Fibroblast of skin of abdomen (primary cell): ENCODE data around the gene THAP5. TPM values are rescaled to one million over a fixed set of nuclear protein-coding genes. Genes with fewer than 3 reads are reported as not detected.

Source experiments
- DNase-seq: peaks from one replicate; pipeline ENCODE4 v3.0.0-alpha.2; 2013
- polyA plus RNA-seq, 2 experiments: library from polyadenylated mRNA; unstranded; fragments of 120-200 nt; gene quantifications; one replicate each; pipeline ENCODE4 v1.2.1, GENCODE V29; 2013; ENCODE audit not compliant: insufficient read length in 2 of 2

The THAP5 gene, protein sequence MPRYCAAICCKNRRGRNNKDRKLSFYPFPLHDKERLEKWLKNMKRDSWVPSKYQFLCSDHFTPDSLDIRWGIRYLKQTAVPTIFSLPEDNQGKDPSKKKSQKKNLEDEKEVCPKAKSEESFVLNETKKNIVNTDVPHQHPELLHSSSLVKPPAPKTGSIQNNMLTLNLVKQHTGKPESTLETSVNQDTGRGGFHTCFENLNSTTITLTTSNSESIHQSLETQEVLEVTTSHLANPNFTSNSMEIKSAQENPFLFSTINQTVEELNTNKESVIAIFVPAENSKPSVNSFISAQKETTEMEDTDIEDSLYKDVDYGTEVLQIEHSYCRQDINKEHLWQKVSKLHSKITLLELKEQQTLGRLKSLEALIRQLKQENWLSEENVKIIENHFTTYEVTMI
- polyA plus RNA-seq (2013, experiment 1 of 2; ENCODE audit: insufficient read length), result 17.7 TPM
- polyA plus RNA-seq (2013, experiment 2 of 2; ENCODE audit: insufficient read length), result 17.4 TPM

DNA sequence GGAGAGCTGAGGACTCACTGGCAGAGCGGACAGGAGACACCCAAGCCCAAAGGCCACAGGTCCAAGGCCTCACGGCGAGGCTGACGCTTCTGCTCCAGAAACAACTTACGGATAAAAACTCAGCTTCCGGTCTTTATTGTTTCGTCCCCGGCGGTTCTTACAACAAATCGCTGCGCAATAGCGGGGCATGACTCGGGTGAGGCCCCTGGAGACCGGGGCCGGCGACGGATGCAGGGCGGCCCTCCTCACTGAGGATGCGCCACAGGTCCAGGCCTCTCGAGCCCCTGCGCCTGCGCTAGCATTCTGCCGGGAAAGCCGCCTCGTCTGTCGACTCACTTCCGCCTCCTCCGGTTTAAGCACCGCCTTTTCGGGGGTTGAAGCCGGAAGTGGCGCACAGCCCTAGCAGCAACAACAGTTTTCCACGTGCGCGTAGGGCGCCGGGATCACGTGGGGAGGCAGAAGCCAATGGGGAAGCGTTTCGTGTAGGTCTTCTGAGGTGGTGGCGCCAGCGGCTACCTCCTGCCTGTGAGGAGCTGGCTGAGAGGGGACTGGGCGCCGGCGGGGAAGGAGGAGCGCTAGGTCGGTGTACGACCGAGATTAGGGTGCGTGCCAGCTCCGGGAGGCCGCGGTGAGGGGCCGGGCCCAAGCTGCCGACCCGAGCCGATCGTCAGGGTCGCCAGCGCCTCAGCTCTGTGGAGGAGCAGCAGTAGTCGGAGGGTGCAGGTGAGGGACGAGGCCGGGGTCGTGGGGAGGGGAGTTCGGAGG is at the start of gene THAP5, which contains the start of gene DNAJB9:
Gene THAP5 (minus strand): TSS at position 326 of the 765 bp plus-strand sequence. CDS start 137 bp downstream, at position 189.
Gene DNAJB9 (plus strand): TSS at position 494 of the 765 bp plus-strand sequence. CDS start 1,853 bp downstream, outside the sequence.
- DNase-seq, result peak; percentile 99

DNA sequence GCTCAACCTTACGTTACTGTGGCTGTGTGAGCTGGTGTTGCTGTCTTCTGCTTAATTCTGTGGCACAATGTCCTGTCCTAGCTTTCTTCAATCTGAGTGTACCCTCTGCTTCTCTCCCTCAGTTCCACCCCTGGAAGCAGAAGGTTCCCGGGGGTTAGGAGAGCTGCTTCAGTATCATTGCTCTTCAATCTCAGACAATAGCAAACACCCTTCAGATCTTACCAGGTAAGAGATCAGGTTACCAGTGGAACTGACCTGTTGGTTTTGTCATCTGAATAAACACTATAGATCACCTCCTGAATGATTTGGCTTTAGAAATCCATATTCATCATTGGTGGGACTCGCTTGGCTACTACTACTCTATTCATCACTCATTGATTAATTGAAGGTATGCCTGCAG is 48.5 kb upstream of the THAP5 start:
- DNase-seq, result no peak

DNA sequence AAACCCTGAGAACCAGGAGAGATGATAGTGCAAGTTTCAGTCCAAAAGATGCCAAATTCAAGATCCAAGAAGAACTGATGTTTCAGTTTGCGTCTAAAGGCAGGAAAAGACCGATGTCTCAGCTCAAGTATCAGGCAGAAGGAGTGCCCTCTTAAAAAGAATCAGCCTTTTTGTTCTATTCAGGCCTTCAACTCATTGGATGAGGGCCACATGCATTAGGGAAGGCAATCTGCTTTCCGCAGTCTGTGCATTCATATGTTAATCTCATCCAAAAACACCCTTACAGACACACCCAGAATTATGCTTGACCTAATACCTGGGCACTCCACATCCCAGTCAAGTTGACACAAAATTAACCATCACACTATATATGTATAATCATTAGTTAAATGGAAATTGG is 45.4 kb upstream of the THAP5 start:
- no peak for DNase-seq

DNA sequence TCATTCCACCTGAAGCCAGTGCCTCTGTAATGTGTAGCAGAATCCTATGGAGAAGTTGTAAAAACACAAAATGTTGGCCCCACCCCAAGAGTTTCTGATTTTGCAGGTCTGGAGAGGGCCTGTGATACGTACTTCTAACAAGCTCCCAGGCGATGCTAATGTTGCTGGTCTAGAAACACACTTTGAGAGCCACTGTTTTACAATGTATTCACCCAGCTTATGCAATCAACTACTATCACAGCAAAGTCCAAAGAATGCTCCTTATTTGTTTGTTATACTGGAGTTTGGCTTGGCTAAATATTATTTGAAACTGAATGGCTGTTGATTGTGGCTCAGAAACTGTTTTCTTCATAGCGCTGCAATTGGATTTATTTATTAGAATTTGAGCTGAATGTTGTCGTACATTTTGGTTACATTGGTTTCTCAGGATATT is 44.5 kb upstream of the THAP5 start:
- no peak for DNase-seq

DNA sequence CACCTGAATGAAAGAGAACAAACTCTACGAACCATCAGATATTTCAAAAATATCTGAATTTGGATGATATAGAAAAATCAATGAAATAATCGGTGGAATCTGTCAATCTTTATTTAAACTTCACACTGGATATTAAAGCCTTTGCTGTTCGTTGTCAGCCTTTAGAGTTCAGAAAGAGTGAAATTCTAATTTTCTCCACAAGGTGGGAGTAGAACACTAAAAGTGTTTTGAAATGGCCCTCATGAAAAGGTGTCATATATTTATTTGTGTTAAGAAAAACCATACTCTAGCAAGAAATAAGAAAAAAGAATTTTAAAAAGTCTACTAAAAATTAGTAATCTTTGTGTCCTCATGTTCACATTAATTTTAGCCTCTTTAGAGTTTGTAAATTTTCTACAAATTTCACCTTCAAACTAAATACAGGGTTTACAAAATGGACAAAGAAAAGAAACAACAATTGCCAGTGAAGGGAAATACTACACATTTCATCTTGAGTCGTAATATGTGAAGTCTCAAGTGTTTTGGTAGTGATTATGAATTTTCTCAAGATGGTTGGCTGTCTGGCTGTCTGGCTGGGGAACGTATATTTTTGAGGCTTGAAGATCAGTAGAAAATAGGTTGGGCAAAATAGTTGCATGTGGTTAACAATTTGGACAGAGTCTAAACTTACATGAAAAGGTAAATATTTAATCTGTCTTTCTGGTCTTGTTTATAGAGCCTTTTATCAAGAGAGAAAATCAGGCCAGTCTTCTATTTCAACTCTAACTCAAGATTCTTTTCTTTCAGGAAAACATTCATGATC is 43.8 kb upstream of the THAP5 start:
- DNase-seq, result peak; percentile 26

DNA sequence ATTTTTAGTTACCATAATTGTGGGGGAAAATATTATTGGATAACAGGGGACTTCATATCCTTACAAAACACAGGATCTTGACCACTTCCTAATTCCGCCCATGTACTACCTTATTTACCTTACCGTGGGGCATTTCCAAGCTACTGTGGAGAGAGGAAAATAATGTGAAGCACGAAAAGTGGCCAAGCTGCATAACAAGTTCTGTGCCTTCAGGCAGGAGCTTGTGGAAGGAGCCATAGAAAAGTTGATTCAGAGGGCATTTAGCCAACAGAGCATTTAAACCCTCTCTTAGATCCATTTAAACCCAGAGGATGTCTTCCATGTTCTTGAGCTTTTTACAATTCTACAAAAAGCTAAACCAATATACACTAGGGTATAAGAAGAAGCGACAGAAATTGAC is 41.8 kb upstream of the THAP5 start:
- DNase-seq, result no peak

DNA sequence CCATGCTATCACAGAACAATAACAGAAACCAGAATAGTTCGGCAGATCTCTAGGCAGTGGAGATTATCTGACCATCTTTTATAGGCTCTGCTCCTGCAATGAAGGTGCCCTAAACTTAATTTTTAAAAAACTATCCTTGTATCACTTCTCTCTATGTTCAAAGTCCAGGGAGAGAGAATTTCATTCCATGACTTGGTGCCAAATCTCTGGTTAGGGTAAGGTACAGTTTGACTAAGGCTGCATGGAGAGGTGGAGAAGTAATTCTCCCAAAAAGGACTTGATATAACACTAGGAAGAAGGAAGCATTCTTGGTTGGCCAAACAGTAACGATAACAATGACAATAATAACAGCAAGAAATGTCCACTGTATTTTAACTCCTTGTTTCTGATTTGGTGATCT is 40.1 kb upstream of the THAP5 start:
- no peak for DNase-seq

DNA sequence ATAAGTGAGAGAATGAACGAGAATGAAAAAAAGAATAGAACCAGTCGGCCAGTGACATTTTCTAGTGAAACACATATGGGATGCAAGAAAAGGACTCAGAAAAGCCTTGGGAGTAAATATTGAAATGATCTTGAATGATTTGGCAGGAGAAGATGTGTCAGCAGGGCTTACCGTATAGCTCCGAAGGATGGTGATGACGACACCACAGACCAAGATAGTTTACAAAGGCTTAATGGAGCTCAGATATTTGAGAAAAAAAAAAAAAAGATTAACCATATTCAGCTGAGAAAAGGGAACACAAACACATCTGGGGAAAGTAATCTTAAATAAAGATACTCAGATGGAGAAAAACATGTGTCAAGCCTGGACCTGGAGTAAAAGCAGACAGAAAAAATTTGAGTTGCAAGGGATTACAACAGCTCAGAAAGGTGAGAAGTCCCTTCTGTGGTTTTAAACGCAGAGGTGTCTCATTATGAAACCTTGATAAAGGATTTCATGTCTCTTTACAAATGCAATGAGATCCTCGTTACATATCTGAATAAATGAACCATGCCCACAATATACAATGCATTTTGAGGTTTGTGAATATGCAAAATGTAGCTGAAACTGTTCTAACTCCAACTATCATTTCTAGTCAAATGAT is 36.2 kb upstream of the THAP5 start:
- DNase-seq, result peak; percentile 16

DNA sequence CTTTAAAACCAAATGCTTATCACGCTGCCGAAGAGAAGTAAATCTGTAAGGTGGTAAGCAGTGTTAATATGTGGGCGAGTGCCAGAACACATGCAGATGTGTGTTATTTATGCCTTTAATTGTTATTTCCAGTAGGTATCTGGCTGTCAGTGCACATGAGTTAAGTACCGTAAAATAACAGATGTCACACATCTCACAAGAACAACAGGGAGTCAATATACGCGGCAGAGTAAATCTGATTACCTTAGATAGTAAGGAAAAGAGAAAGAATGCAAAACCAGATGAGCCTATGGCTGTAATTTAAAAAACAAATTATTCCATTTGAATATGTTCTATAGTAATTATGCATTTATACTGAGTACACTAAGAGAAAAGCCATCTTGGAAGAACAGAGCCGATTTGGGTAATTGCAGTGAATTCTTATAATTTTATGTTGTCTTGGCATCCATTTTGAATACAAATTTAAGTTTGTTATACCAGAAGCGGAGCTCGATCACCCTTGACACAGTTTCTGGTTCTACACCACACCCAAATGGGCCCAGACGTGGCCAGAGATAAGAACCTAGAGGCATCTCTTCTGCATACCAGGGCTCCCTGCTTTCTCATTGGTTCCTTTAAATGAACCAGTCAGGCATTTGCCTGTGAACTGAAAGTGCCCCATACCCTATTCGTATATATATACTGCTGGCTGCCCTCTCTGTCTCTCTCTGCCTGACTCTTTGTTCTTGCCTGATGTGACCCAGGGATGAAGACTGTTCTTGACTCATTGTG is 35.0 kb upstream of the THAP5 start:
- DNase-seq, result no peak

DNA sequence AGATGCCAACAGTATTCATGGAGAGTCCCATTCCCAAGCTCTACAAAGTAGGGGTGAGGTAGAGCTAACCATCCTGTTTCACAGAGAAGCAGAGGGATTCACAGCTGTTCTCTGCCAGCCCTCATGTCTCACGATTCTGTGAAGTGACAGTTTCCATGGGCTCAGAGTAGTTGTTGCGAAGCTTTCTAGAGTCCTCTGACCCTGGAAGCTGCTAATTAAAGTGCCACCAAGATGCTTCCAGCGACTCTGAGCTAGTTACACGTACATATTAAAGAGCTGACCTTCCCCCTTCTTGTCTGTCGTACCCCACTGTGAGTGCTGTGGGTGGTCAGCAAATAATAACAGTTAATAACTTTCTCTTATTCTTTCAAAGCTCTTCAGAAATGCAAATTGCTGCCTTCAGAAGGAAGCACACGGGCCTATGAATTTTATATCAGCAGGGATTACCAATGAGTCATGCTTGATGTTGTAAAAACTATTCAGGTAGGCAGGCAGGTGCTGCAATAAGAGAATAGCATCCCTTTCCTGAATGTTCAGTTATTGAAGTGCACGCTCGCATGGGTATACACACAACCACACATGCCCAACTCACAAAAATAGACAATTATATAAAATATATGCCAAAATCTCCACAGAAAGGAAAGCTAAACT is 34.3 kb upstream of the THAP5 start:
- DNase-seq, result no peak

DNA sequence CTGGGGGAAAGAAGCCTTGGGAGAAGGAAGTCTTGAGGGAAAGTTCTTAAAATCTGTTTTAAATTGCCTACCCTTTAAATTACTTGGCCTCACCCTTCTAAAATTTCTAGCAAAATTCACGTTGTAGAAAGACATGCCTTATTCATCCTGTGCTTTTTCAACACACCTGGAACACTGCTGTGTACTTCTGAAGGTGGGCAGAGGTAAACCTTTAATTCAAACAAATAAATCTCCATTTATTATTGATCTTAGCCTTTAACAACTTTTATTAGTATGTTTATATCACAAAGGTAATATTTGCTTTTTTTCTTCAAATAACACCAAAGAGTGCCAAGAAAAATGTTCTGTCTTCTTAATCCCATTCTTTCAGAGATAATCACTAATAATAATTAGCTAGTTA is 30.9 kb upstream of the THAP5 start:
- no peak for DNase-seq

DNA sequence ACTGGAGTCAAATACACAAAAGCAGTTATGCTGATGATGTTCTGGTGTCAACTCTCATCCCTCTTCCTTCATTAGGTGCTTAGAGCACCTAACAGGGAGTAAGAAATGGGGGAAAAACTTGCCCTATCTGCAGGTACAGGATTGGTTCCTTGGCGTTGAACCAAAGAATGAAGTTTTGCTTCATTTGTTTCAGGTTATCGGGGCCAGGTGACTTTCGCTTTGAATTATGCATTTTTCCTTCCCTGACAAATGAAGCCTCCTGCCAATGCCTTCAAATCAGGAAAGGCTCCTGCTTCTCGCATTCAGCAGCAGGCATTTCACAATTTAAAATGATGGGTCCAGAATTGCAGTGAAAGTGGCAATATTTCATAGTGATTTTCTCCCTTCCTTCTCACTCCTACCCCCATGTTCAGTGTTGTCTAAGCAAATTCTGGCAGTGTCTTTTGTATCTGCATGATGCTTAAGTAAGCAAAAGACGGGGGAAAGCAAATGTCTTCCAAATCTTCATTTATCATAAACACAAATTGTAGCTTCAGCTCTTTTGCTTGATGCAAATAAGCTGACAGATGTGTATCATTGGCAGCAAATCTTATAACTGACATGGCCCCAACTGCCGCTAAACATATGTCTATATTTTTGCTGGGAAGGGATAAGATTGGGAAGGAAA is 29.5 kb upstream of the THAP5 start:
- DNase-seq, result no peak

DNA sequence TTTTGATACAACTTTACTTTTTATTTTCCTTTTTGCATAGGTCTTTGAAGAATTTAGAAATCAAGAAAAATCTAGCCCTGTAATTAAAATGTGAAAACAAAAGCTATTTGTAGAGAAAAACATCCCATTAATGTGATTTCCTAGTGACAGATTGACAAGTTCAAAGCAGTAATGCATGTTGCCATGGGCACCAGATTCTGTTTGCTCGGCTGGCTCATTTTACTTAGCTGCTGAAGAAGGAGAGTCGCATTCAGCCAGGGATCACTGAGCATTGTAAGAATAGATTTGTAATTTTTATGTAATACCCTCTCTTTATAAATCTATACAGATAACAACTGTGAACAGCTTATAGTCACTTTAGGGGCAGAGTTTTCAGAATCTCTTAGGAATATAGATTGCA is 28.6 kb upstream of the THAP5 start:
- DNase-seq, result no peak

DNA sequence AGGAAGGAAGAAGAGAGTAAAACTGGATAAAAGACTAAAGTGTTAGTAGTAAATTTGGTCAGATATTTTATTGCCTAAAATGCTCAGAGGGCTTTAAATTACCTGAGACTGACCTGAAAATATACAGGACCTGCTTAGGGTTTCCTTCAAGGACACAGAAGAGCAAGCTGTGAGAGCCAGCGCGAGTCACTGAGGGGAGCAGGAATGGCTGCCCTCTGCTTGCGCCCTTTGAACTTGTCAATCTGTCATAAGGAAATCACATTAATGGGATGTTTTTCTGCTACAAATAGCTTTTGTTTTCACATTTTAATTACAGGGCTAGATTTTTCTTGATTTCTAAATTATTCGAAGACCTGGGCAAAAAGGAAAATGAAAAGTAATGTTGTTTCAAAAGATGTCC is 27.1 kb upstream of the THAP5 start:
- DNase-seq, result no peak

DNA sequence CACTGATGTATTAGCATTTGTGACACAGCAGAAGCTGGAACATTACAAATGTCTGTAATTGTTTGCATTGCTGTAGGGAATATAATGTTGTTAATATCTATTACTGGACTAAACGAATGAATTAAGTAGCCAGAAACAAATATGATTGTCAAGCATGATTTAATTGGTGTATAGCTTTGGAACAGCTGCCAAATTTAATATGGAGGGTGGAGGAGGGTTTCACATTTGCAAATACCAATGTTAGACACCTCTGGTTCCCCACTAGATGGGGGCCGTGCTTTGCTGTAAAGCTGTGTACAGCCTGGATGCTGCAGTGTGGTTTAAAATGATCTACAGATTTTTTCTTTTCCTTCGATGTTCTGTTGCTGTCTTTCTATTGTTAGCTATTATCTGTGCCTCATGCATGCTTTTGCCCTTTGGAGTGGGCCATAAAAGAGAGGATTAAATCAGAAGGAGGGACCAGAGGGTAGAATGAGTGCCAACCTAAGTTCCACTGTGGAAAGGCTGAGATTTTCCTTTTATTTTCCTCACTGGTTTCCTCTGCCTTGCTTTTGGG is 23.2 kb upstream of the THAP5 start:
- DNase-seq, result peak; percentile 16

DNA sequence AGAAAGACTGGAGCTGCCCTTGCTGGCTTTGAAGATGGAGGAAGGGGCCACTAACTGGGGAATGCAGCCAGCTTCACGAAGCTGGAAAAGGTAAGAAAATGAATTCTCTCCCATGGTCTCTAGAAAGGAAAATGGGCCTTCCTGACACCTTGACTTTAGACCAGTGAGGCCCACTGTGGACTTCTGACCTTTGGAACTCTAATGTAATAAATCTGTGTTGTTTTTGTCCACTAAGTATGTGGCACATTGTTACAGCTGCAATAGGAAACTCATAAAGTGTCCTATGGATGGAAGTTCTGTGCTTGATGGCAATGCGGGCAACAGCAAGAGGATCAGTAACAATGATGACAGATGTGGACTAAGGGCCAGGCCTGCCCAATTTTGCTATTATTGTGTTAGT is 21.1 kb upstream of the THAP5 start:
- DNase-seq, result no peak

DNA sequence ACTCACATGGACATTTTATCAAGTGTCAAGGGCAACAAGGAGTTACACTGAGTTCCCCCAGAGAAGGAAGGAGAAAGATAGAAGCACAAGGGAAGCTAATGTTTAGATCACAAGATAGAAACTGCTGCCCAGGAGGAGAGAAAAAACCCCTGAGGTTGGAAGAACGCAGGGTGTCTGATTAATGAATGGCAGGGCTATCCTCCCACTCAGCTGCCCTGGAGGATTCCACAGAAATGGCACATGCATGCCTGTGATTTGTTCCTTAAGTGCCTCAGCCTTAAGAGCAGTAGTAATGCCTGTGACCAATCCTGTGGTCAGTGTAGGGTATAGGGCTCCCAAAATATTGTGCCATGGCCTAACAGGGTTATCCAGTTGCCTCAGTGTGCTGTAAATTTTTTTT is 20.4 kb upstream of the THAP5 start:
- no peak for DNase-seq

DNA sequence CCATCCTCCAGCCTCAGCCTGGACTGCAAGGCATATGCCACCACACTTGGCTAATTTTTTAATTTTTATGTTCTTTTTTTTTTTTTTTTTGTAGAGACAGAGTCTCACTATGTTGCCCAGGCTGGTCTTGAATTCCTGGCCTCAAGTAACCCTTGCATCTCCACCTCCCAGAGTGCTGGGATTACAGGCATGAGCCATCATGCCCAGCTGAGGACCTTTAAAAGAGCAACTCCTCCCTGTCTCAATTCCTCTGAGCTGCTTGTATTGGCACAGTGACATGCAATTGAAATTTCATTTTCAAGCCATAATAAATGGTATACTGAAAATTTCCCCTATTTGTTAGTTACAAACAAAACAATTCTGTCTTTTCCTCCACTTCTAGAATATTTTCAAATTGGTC is 19.7 kb upstream of the THAP5 start:
- no peak for DNase-seq

DNA sequence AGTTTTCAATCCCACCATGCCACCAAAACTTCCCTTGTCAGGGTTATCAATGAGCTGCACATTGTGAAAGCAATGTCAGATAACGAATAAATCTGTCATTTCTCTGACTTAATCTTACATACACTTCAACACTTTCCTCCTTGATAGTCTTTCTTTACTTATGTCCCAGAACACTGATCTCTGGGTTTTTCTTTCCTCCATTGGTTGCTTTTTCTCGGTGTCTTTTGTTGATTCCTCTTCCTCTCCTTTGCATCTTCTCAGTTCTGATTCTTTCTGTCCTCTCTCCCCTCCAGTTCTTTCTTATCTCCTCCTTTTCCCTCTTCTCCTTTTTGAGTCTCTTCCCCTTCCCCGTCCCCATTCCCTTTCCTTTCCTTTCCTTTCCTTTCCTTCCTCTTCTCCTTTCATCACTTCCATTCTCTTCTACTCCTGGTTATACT is 16.8 kb upstream of the THAP5 start:
- no peak for DNase-seq

DNA sequence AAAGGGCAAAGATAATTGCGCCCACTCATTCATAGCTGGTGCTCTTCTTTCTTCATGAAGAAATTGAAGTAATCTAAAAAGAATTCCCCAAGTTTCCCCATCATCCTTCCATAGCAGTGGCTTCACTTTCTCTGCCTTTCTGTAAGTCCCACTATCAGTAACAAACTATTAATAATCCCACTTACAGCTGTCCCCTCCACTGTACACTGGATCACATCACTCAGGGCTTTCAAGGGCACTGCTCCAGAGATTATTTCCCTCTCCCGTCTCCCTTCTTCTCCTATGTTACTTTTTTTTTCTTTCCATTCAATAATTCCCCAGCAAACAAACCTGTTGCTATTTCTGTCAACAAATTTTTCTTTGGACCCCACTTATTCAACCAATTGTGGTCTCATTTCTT is 16.3 kb upstream of the THAP5 start:
- DNase-seq, result no peak
